Forelimb muscle (tissue), 1 donor: ENCODE measurements around the gene ERAL1. TPM values are rescaled to one million over a fixed set of nuclear protein-coding genes. Genes with fewer than 3 reads are reported as not detected.
"Not testable (repeated sequence)": the region's sequence is repeated elsewhere in the genome, so short reads cannot be mapped to it uniquely, and the experiment has no call there.

Experiments used
- DNase-seq: peaks from one replicate; pipeline ENCODE4 v3.0.0-alpha.2; 2013; ENCODE audit warnings: low read depth
- polyA plus RNA-seq: library from polyadenylated mRNA; unstranded; fragments of 120-200 nt; gene quantifications from one replicate; pipeline ENCODE4 v1.2.1, GENCODE V29; 2013; ENCODE audit not compliant: insufficient read length

ERAL1 gene
- polyA plus RNA-seq, 1 donor, result 42.0 TPM

DNA sequence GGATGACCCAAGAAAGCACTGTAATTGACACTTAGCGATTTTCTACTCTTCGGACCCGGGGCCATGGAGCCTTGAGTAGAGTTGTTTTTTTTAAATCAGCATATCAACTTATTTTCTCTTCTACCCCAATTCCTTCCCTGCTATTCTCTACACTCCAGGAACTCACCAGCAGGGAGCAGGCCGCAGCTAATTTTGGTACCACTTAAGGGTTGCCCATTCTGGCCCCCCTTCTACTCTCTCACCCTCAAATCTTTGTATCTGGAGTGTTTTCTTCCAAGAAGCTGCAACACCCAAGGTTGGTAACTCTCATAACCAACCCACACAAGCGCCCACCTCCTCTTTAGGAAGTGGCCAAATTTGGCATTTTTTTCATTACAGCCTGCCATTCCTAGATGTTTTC is 5.5 kb upstream of the ERAL1 start:
- DNase-seq, result no peak

- DNase-seq, result no peak
Observed at GRCh38 chr17:28853295-28853694, 1.5 kb upstream of the ERAL1 start.

DNA sequence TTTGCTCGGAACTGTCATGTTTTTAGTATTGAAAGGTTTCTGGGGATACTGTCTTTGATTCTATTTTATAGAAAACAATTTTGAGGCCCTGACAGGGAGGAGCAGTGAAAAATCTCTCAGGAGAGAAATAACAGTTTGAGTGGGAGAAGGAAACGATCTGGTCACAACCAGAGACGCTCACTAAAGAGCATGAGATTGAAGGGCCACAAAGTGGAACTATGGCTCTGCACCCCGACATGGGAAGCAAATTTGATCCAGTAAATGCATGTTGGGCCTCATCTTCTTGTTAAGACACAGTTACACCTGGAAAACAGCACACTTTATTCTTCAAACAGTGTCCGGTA is 492 bp downstream of the ERAL1 start:
- DNase-seq, result no peak

GRCh38 chr17:28856028-28856574 is 1.3 kb downstream of the ERAL1 start:
- DNase-seq, result no peak

DNA sequence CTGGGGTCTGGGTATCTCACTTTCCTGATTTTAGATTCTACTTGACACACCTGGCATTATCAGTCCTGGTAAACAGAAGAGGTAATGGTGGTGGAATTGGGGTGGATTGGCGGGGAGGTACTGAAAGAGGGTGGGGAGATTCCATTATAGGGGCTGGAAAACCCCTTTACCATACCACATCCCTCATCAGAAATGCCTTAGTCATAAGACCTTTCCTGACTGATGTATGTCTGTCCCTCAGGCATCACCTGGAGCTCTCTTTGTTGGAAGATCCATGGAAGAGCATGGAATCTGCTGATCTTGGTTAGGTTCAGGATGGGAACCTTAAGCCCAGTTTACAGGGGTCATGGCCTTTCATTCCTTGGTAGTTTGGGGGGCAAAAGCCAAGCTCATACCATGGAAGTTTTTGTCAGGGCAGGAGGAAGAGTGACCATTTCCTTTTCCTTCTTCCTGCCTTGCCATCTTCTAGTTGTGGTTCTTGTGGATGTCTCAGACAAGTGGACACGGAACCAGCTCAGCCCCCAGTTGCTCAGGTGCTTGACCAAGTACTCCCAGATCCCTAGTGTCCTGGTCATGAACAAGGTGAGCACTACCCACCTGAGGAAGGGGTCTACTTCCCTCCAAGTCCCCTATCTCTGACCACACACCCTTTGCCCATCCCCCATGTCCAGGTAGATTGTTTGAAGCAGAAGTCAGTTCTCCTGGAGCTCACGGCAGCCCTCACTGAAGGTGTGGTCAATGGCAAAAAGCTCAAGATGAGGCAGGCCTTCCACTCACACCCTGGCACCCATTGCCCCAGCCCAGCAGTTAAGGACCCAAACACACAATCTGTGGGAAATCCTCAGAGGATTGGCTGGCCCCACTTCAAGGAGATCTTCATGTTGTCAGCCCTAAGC is 3.3 kb downstream of the ERAL1 start:
- DNase-seq, result no peak

DNA sequence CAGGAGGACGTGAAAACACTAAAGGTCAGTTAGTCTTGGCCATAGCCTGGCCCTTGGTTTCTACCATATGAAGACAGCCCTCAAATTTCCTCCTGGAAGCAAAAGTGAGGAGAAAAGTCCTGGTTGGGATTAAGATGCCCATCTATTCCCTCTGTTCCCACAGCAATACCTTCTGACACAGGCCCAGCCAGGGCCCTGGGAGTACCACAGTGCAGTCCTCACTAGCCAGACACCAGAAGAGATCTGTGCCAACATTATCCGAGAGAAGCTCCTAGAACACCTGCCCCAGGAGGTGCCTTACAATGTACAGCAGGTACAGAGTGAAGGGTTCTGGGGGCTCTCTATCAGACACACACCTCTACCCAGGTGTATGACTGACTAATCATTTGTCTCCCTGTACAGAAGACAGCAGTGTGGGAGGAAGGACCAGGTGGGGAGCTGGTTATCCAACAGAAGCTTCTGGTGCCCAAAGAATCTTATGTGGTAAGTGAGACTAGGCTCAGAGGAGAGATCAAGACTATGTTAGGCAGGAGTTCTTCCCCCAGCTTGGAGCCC is 4.1 kb downstream of the ERAL1 start:
- no peak for DNase-seq

- DNase-seq, result no peak
Observed at GRCh38 chr17:28860363-28860808, 5.6 kb downstream of the ERAL1 start.

GRCh38 chr17:28861393-28862203 is 6.8 kb downstream of the ERAL1 start:
- no peak for DNase-seq

DNA sequence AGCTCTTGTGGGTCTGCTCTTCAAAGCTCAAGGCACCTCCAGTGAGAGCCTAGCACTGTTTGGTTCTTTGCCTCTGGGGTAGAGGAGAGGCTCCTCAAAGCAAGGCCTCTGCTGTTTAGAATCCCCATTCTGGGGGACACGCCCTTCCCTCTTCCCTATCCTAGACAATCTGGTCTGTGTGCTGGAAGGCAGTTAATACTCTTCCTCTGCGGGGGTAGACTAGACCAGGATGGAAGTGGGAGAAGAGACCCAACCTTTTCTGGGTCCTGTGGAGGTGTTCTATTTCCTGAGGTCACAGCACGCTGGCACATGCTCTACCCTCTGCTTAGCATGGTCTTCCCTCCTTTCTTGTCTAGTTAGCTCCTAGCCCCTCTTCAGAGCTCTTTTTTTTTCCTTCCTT is 7.7 kb downstream of the ERAL1 start:
- DNase-seq, result no peak

DNA sequence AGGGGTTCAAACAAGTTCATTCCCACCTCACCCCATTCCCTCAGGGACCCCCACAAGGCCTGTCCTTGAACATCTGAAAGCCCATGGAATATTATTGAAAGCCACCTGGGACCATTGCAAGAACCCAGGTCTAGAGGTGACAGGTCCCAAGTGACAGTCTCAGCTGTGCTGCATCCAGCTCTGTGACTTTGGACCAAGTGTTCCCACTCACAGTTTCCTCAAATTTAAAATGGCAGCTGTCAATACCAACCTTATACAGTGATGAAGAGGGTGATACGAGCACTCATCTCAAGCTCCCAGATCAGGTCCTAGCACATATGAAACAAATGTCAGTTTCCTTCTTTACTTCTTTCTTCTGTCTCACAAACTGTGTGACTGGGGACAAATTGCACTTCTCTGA is 9.1 kb downstream of the ERAL1 start:
- no peak for DNase-seq

DNA sequence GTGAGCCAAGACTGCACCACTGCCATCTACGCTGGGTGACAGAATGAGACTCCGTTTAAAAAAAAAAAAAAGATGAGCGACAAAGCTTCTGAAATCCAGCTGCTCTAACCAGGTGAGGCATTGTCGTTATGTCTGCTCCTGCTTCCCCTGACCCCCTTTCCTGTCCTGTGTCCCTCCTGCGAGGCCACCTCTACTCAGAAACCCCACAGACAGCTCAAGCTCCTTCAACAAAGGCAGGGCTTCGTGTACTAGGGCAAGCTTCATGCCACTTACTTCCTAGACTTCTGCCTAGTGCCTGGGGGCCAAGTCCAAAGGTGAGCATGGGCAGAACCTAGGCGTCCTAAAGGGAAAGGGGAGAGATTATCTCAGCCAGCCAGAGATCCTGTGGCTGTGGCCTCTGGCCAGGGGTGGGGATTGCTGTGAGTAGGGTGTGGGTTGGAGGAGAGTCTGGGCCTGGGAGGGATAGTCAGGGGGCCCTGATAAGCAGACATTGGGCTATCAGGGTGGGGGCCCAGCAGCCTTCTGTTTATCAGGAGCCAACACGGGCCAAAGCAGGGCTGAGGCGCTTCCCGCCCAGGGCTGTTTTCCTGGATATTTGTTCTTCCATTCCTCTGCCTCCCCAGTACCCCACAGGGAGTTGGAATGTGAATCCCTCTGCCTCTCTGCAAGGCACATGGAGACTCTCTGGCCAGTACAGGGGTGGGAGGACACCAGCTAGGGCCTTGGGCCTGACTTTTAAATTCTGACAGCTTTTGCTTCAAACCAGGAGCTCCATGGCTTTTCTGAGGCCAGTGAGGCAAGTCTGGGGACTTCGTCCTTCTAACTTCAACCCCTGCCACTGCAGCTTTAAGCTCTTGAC is 10.4 kb downstream of the ERAL1 start:
- no peak for DNase-seq

- no peak for DNase-seq
Observed at GRCh38 chr17:28865946-28866752, 11.3 kb downstream of the ERAL1 start.

DNA sequence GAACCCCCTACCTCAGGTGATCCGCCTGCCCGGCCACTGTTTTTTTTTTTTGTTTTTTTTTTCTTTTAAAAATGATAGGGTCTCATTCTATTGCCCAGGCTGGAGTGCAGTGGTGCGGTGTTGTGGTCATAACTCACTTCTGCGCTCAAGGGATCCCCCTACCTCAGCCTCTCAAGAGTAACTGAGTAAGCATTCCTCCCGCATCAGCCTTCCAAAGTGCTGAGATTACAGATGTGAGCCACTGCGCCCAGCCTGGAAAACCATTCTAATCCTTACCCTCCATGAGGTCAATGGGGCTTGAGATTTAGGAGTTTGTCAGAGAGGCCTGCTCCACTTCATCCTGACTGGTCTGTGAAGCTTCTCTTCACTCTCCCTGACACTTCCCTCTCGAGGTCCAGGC is 12.5 kb downstream of the ERAL1 start:
- DNase-seq, result no peak

GRCh38 chr17:28871056-28871579 is 16.3 kb downstream of the ERAL1 start:
- DNase-seq, result no peak

DNA sequence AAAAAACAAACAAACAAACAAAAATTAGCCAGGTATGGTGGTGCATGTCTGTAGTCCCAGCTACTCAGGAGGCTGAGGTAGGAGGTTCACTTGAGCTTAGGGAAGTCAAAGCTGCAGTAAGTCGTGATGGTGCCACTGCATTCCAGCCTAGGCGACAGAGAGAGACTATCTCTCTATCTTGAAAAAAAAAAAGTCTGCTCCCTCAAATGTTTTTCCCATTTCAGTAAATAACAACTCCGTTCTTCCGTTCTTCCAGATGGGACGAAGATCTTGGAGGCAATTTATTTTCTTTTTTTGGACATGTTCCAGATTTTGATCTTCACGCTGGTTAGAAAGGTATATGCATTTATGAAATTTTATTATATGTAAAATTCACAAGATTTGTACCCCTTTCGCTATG is 19.0 kb downstream of the ERAL1 start:
- DNase-seq, result no peak

DNA sequence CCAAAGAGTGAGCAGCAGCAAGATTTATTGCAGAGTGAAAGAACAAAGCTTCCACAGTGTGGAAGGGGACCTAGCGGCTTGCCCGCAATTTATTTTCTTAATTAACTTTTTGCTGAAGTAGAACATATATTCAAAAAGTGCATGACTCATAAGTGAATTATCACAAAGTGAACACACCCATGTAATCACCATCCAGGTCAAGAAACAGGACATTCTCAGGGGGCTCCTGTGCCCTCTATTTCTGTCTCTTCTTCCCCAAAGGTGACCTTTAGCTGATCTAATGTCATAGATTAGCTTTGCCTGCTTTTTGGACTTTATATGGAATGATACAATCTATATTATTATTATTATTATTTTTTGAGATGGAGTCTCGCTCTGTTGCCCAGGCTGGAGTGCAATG is 19.9 kb downstream of the ERAL1 start:
- no peak for DNase-seq

- no peak for DNase-seq
Observed at GRCh38 chr17:28875848-28876550, 21.2 kb downstream of the ERAL1 start.

DNA sequence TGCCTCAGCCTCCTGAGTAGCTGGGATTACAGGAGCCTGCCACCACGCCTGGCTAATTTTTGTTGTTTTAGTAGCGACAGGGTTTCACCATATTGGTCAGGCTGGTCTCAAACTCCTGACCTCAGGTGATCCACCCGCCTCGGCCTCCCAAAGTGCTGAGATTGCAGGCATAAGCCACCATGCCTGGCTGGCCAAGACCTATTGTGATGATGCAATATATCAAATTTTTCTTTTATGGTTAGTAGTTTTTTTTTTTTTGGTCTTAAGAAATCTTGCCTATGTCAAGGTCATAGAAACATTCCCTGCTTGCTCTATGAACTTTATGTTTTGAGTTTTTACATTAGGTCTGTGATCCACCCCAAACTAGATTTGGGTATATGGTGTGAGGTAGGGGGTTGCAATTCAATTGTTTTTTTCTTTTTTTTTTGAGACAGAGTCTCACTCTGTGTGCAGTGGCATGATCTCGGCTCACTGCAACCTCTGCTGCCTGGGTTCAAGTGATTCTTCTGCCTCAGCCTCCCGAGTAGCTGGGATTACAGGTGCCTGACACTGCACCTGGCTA is 22.4 kb downstream of the ERAL1 start:
- DNase-seq, result not testable (repeated sequence)
